ENCODE data around the gene FBN1. TPM values are rescaled to one million over a fixed set of nuclear protein-coding genes. Genes with fewer than 3 reads are reported as not detected.

The FBN1 gene
- total and polyA plus RNA-seq, 2 of the 13 experiments (the other 11 are each of a cell fraction or from before 2014, with no cell fraction given): 1.5 to 3.0 TPM

DNA sequence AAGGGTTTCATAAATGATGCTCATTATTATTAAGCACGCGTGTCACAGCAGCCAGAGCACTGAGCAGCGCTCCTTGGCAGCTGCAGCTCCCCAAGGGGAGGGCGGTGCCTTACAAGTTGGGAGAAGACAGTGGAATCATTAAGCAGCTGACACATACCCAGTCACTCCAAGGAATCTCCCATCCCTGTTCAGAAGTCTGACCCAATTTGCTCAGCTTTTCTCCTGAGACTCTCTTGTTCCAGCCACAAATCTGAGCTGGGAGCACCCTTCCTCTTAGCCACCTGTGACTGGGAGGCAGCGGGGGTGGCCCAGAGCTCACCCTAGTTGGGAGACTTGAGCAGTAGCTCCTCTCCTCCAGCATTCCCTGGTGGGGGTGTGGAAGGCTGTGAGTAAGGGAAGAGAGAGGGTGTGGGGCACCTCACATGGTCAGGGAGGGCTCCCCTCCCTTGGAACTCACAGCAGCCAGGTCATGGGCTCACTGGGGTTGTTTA, 249.9 kb downstream of the FBN1 start:
- H3K79me2 ChIP-seq (ENCODE audit: insufficient read depth, low read length): no peaks in the 10 kb centered on the region
- WGBS (ENCODE audit: low lambda C conversion rate): 78% methylated on average over 3 of the region's 5 CpGs
- POLR2A ChIA-PET: no interaction called here
- no peak for ATAC-seq
- FAIRE-seq: no peak
- no peaks in the 10 kb centered on the region for H3K9me3 ChIP-seq (ENCODE audit: low read length)
- no peak overlapping the region for H3K27ac ChIP-seq (ENCODE audit: extremely low read length, insufficient read depth, low read length)
- 0 out of 5 replicates have a peak, but pooled peaks cover under 1 to 2% of the 10 kb centered on the region in 2 experiments for H3K27me3 ChIP-seq (ENCODE audit: control insufficient read depth in 1 of 2, insufficient read depth in 2 of 2, low read length in 2 of 2)
- no peak overlapping the region for H2AFZ ChIP-seq (ENCODE audit: low read length)
- H3K36me3 ChIP-seq (replicated peaks in 1 of 2; ENCODE audit: control insufficient read depth in 1 of 2, insufficient read depth in 2 of 2, low read length in 2 of 2): no peaks in the 10 kb centered on the region
- H4K20me1 ChIP-seq (ENCODE audit: insufficient read depth, low read length): no peaks in the 10 kb centered on the region
- intact Hi-C loops (cut with micrococcal nuclease; ENCODE audit: unreplicated experiment): no loop called here
- no peak overlapping the region for H3K9ac ChIP-seq (ENCODE audit: insufficient read depth, low read depth, low read length)
- no peak overlapping the region for H3K4me2 ChIP-seq (ENCODE audit: low read depth, low read length)
- CTCF ChIA-PET (ENCODE audit: low intra/inter-chr PET ratio, low total read pairs): no interaction called here
- DNase-seq (ENCODE audit: low spot score): no peak
- no TSS peak for BruUV-seq (replicated peaks)
- no peaks in the 10 kb centered on the region for H3K4me1 ChIP-seq (ENCODE audit: insufficient read depth, low read length)
- H3K4me3 ChIP-seq (replicated peaks in 1 of 3; ENCODE audit: insufficient read depth in 1 of 3, low read depth in 2 of 3, low read length in 3 of 3): no peak overlapping the region
- in situ Hi-C loops (cut with HindIII; ENCODE audit: extremely low pct_ligation_motif_present, low pct_unique_long_range_greater_than_20kb): no loop called here
- TF ChIP-seq, protein P1, sequence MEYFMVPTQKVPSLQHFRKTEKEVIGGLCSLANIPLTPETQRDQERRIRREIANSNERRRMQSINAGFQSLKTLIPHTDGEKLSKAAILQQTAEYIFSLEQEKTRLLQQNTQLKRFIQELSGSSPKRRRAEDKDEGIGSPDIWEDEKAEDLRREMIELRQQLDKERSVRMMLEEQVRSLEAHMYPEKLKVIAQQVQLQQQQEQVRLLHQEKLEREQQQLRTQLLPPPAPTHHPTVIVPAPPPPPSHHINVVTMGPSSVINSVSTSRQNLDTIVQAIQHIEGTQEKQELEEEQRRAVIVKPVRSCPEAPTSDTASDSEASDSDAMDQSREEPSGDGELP (IDR thresholded peaks at IDR 0.05; ENCODE audit: borderline replicate concordance, low read depth): no peak
- TF ChIP-seq ZNF644 (CRISPR knock-in tag; IDR thresholded peaks at IDR 0.05; ENCODE audit: low read depth) (no peak), ELF1 (CRISPR knock-in tag; IDR thresholded peaks at IDR 0.05) (no peak), ZNF383 (CRISPR knock-in tag; IDR thresholded peaks at IDR 0.05; ENCODE audit: borderline replicate concordance) (no peak), SNRNP70 (IDR thresholded peaks at IDR 0.05; ENCODE audit: low read depth, low read length) (no peak), ZNF264 (CRISPR knock-in tag; IDR thresholded peaks at IDR 0.05) (no peak), PCBP1 (IDR thresholded peaks at IDR 0.05; ENCODE audit: borderline replicate concordance, low read depth, low read length) (no peak), ZNF431 (CRISPR knock-in tag; IDR thresholded peaks at IDR 0.05; ENCODE audit: borderline replicate concordance, low read depth) (no peak), ZNF180 (CRISPR knock-in tag; IDR thresholded peaks at IDR 0.05; ENCODE audit: borderline replicate concordance, low read depth) (no peak), RFX1 (IDR thresholded peaks at IDR 0.05) (no peak), ZNF567 (CRISPR knock-in tag; IDR thresholded peaks at IDR 0.05; ENCODE audit: borderline replicate concordance) (no peak)
- TF ChIP-seq, protein P2, sequence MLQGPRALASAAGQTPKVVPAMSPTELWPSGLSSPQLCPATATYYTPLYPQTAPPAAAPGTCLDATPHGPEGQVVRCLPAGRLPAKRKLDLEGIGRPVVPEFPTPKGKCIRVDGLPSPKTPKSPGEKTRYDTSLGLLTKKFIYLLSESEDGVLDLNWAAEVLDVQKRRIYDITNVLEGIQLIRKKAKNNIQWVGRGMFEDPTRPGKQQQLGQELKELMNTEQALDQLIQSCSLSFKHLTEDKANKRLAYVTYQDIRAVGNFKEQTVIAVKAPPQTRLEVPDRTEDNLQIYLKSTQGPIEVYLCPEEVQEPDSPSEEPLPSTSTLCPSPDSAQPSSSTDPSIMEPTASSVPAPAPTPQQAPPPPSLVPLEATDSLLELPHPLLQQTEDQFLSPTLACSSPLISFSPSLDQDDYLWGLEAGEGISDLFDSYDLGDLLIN (CRISPR knock-in tag; IDR thresholded peaks at IDR 0.05; ENCODE audit: borderline replicate concordance): no peak
- TF ChIP-seq, protein P3, sequence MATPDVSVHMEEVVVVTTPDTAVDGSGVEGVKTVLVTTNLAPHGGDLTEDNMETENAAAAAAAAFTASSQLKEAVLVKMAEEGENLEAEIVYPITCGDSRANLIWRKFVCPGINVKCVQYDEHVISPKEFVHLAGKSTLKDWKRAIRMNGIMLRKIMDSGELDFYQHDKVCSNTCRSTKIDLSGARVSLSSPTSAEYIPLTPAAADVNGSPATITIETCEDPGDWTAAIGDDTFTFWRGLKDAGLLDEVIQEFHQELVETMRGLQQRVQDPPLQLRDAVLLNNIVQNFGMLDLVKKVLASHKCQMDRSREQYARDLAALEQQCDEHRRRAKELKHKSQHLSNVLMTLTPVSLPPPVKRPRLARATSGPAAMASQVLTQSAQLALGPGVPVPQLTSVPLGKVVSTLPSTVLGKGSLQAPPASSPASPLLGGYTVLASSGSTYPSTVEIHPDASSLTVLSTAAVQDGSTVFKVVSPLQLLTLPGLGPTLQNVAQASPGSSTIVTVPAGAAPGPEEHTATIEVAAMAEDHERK (CRISPR knock-in tag; IDR thresholded peaks at IDR 0.05; ENCODE audit: low read depth): no peak
- TF ChIP-seq, protein P4, sequence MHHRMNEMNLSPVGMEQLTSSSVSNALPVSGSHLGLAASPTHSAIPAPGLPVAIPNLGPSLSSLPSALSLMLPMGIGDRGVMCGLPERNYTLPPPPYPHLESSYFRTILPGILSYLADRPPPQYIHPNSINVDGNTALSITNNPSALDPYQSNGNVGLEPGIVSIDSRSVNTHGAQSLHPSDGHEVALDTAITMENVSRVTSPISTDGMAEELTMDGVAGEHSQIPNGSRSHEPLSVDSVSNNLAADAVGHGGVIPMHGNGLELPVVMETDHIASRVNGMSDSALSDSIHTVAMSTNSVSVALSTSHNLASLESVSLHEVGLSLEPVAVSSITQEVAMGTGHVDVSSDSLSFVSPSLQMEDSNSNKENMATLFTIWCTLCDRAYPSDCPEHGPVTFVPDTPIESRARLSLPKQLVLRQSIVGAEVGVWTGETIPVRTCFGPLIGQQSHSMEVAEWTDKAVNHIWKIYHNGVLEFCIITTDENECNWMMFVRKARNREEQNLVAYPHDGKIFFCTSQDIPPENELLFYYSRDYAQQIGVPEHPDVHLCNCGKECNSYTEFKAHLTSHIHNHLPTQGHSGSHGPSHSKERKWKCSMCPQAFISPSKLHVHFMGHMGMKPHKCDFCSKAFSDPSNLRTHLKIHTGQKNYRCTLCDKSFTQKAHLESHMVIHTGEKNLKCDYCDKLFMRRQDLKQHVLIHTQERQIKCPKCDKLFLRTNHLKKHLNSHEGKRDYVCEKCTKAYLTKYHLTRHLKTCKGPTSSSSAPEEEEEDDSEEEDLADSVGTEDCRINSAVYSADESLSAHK (CRISPR knock-in tag; IDR thresholded peaks at IDR 0.05; ENCODE audit: borderline replicate concordance): no peak
- TF ChIP-seq, protein P5, sequence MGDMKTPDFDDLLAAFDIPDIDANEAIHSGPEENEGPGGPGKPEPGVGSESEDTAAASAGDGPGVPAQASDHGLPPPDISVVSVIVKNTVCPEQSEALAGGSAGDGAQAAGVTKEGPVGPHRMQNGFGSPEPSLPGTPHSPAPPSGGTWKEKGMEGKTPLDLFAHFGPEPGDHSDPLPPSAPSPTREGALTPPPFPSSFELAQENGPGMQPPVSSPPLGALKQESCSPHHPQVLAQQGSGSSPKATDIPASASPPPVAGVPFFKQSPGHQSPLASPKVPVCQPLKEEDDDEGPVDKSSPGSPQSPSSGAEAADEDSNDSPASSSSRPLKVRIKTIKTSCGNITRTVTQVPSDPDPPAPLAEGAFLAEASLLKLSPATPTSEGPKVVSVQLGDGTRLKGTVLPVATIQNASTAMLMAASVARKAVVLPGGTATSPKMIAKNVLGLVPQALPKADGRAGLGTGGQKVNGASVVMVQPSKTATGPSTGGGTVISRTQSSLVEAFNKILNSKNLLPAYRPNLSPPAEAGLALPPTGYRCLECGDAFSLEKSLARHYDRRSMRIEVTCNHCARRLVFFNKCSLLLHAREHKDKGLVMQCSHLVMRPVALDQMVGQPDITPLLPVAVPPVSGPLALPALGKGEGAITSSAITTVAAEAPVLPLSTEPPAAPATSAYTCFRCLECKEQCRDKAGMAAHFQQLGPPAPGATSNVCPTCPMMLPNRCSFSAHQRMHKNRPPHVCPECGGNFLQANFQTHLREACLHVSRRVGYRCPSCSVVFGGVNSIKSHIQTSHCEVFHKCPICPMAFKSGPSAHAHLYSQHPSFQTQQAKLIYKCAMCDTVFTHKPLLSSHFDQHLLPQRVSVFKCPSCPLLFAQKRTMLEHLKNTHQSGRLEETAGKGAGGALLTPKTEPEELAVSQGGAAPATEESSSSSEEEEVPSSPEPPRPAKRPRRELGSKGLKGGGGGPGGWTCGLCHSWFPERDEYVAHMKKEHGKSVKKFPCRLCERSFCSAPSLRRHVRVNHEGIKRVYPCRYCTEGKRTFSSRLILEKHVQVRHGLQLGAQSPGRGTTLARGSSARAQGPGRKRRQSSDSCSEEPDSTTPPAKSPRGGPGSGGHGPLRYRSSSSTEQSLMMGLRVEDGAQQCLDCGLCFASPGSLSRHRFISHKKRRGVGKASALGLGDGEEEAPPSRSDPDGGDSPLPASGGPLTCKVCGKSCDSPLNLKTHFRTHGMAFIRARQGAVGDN (CRISPR knock-in tag; IDR thresholded peaks at IDR 0.05): no peak
